Urinary bladder (tissue), 4 donors: Measurements from ENCODE around the gene SESN3. TPM values are rescaled to one million over a fixed set of nuclear protein-coding genes. Genes with fewer than 3 reads are reported as not detected.
"Not testable (repeated sequence)": the region's sequence is repeated elsewhere in the genome, so short reads cannot be mapped to it uniquely, and the experiment has no call there.

Source experiments
- DNase-seq: peaks from one replicate; pipeline ENCODE4 v3.0.0-alpha.2; 2015; ENCODE audit errors: extremely low spot score
- H3K27ac ChIP-seq: one replicate; pipeline ENCODE4 v1.5.1; 2013; ENCODE audit warnings: low read depth, mild to moderate bottlenecking, moderate library complexity
- H3K36me3 ChIP-seq: one replicate; pipeline ENCODE4 v1.6.1; 2013; ENCODE audit warnings: mild to moderate bottlenecking, moderate library complexity; ENCODE audit not compliant: insufficient read depth
- H3K4me1 ChIP-seq: one replicate; pipeline ENCODE4 v1.6.1; 2013; ENCODE audit warnings: mild to moderate bottlenecking, moderate library complexity; ENCODE audit not compliant: insufficient read depth
- H3K4me3 ChIP-seq: one replicate; pipeline ENCODE4 v1.5.1; 2013; ENCODE audit warnings: low read depth, low read length
- WGBS: extraction: QIAGEN DNeasy Blood & Tissue Kit; methylation state at CpG from one replicate; pipeline ENCODE4 v1.1.7; 2013; 5-methylcytosine and 5-hydroxymethylcytosine counted together
- polyA plus RNA-seq: library from polyadenylated mRNA; stranded (reverse); fragments of 200-250 nt; gene quantifications from one replicate; pipeline ENCODE4 v1.2.3, GENCODE V29; 2013
- total RNA-seq: library from RNA; depleted of rRNA; stranded (reverse); fragments of >200 nt; gene quantifications from one replicate; pipeline ENCODE4 v1.2.3, GENCODE V29; 2014
- donor health status: healthy with polysubstance abuse.
- donor health status: healthy.

SESN3 gene
- total and polyA plus RNA-seq, 2 donors = 6.1 to 165 TPM

- Histone ChIP-seq H3K4me3 (no peak overlapping the region), H3K36me3 (no peaks in the 10 kb centered on the region), H3K27ac (no peak overlapping the region), H3K4me1 (peaks cover 2% of the 10 kb centered on the region)
- DNase-seq = no peak
These were observed 82.6 kb downstream of the SESN3 start for GRCh38 chr11:95148406-95148805.

- 4% methylated on average over 4 of the region's 4 CpGs for WGBS
These were observed 83.6 kb downstream of the SESN3 start for GRCh38 chr11:95147364-95147905.

GRCh38 chr11:95145430-95146060 lies 85.5 kb downstream of the SESN3 start:
- no peak overlapping the region for H3K4me3 ChIP-seq
- no peaks in the 10 kb centered on the region for H3K36me3 ChIP-seq
- DNase-seq = no peak
- no peaks in the 10 kb centered on the region for H3K4me1 ChIP-seq
- WGBS = 67% methylated on average over 4 of the region's 4 CpGs
- no peak overlapping the region for H3K27ac ChIP-seq

More at GRCh38 chr11:95147364-95147905, 83.6 kb downstream of the SESN3 start:
- H3K27ac ChIP-seq = no peak overlapping the region
- no peaks in the 10 kb centered on the region for H3K36me3 ChIP-seq
- H3K4me3 ChIP-seq = no peak overlapping the region
- DNase-seq = peak; percentile 60
- H3K4me1 ChIP-seq = no peaks in the 10 kb centered on the region

- no peak overlapping the region for H3K4me3 ChIP-seq
- no peaks in the 10 kb centered on the region for H3K4me1 ChIP-seq
- DNase-seq = no peak
- H3K36me3 ChIP-seq = no peaks in the 10 kb centered on the region
- H3K27ac ChIP-seq = no peak overlapping the region
- WGBS = 88% methylated on average over 7 of the region's 7 CpGs
These were observed 86.4 kb downstream of the SESN3 start for GRCh38 chr11:95144313-95145235.

GRCh38 chr11:95143106-95143681 lies 87.8 kb downstream of the SESN3 start:
- H3K36me3 ChIP-seq = no peaks in the 10 kb centered on the region
- 89% methylated on average over 6 of the region's 6 CpGs for WGBS
- H3K4me1 ChIP-seq = no peaks in the 10 kb centered on the region
- H3K4me3 ChIP-seq = no peak overlapping the region
- no peak for DNase-seq
- H3K27ac ChIP-seq = no peak overlapping the region

GRCh38 chr11:95142431-95142830 lies 88.6 kb downstream of the SESN3 start:
- Histone ChIP-seq H3K36me3 (no peaks in the 10 kb centered on the region), H3K27ac (no peak overlapping the region), H3K4me3 (no peak overlapping the region), H3K4me1 (no peaks in the 10 kb centered on the region)
- WGBS = 70% methylated on average over 2 of the region's 2 CpGs
- DNase-seq = no peak

GRCh38 chr11:95140397-95141033 lies 90.5 kb downstream of the SESN3 start:
- DNase-seq = no peak
- Histone ChIP-seq H3K27ac (no peak overlapping the region), H3K36me3 (no peaks in the 10 kb centered on the region), H3K4me3 (no peak overlapping the region), H3K4me1 (no peaks in the 10 kb centered on the region)
- 62% methylated on average over 4 of the region's 4 CpGs for WGBS

GRCh38 chr11:95138448-95138847 lies 92.6 kb downstream of the SESN3 start:
- no peak overlapping the region for H3K4me3 ChIP-seq

GRCh38 chr11:95137299-95137698 lies 93.7 kb downstream of the SESN3 start:
- Histone ChIP-seq H3K4me3 (no peak overlapping the region), H3K36me3 (no peaks in the 10 kb centered on the region), H3K4me1 (peaks cover 5% of the 10 kb centered on the region), H3K27ac (no peak overlapping the region)
- DNase-seq = no peak

More at GRCh38 chr11:95138448-95138847, 92.6 kb downstream of the SESN3 start:
- 31% methylated on average over 2 of the region's 2 CpGs for WGBS
- H3K4me1 ChIP-seq = peaks cover 5% of the 10 kb centered on the region
- DNase-seq = no peak
- H3K36me3 ChIP-seq = no peaks in the 10 kb centered on the region
- no peak overlapping the region for H3K27ac ChIP-seq

GRCh38 chr11:95136747-95137146 lies 94.3 kb downstream of the SESN3 start:
- WGBS = 94% methylated on average over 4 of the region's 4 CpGs
- H3K4me1 ChIP-seq, DNase-seq, H3K27ac ChIP-seq, H3K36me3 ChIP-seq, H3K4me3 ChIP-seq: not testable (repeated sequence)

GRCh38 chr11:95135880-95136279 lies 95.1 kb downstream of the SESN3 start:
- Histone ChIP-seq H3K36me3 (no peaks in the 10 kb centered on the region), H3K27ac (no peak overlapping the region), H3K4me1 (peaks cover 5% of the 10 kb centered on the region), H3K4me3 (no peak overlapping the region)
- no peak for DNase-seq
- 99% methylated on average over 2 of the region's 2 CpGs for WGBS

GRCh38 chr11:95135155-95135554 lies 95.8 kb downstream of the SESN3 start:
- H3K4me3 ChIP-seq = no peak overlapping the region
- H3K4me1 ChIP-seq = peaks cover 5% of the 10 kb centered on the region
- H3K36me3 ChIP-seq = no peaks in the 10 kb centered on the region
- WGBS = 70% methylated on average over 6 of the region's 6 CpGs
- DNase-seq = no peak
- no peak overlapping the region for H3K27ac ChIP-seq

- WGBS = 34% methylated on average over 5 of the region's 5 CpGs
- Histone ChIP-seq H3K27ac (no peak overlapping the region), H3K36me3 (no peaks in the 10 kb centered on the region), H3K4me1 (peaks cover 5% of the 10 kb centered on the region), H3K4me3 (no peak overlapping the region)
- no peak for DNase-seq
These were observed 96.5 kb downstream of the SESN3 start for GRCh38 chr11:95134491-95134890.
